ENCODE measurements around the gene ZSWIM7. TPM values are rescaled to one million over a fixed set of nuclear protein-coding genes. Genes with fewer than 3 reads are reported as not detected.

The ZSWIM7 gene
- polyA plus RNA-seq, 3 donors, result 43.1 to 70.1 (median 67.1) TPM

GRCh38 chr17:15931394-15931793 is 68.1 kb downstream of the ZSWIM7 start:
- Histone ChIP-seq H3K4me1 (ENCODE audit: control insufficient read depth in 1 of 2, insufficient read depth in 2 of 2, low read length in 2 of 2) (peaks cover 31 to 35% of the 10 kb centered on the region in 2 donors), H3K4me3 (replicated peaks in 1 of 3; ENCODE audit: low read depth in 2 of 3, low read length in 3 of 3) (no peak overlapping the region), H2AFZ (ENCODE audit: insufficient read depth, low read depth, low read length, poor library complexity, severe bottlenecking) (no peak overlapping the region), H4K20me1 (ENCODE audit: insufficient read depth, low read length) (no peaks in the 10 kb centered on the region), H3K27me3 (ENCODE audit: control insufficient read depth in 2 of 2, insufficient read depth in 2 of 2, low read length in 2 of 2) (no peaks in the 10 kb centered on the region), H3K79me2 (ENCODE audit: insufficient read depth, low read length) (no peaks in the 10 kb centered on the region), H3K9me3 (replicated peaks in 1 of 2; ENCODE audit: control insufficient read depth in 1 of 2, insufficient read depth in 1 of 2, low read length in 2 of 2) (no peaks in the 10 kb centered on the region), H3K9ac (ENCODE audit: insufficient read depth, low read length, poor library complexity, severe bottlenecking) (no peak overlapping the region), H3K4me2 (replicated peaks; ENCODE audit: extremely low read depth, low read length, poor library complexity, severe bottlenecking) (no peak overlapping the region), H3K36me3 (replicated peaks in 1 of 2; ENCODE audit: control insufficient read depth in 1 of 2, insufficient read depth in 2 of 2, low read length in 2 of 2) (no peaks in the 10 kb centered on the region), H3K27ac (ENCODE audit: low read depth in 1 of 2, low read length in 2 of 2) (no peak overlapping the region)
- Mint-ChIP-seq H3K4me1 (peaks cover 38% of the 10 kb centered on the region), H3K9me3 (peaks cover 0 to 10% (median 2%) of the 10 kb centered on the region in 7 donors), H3K27ac (no peak overlapping the region), H3K36me3 (peaks cover 2 to 4% of the 10 kb centered on the region in 2 donors), H3K27me3 (ENCODE audit: low read depth in 3 of 3) (peaks cover 0 to 18% (median 0%) of the 10 kb centered on the region in 3 donors), H3K4me3 (no peak overlapping the region)
- intact Hi-C loops (cut with micrococcal nuclease), result no loop called here
- no peak for DNase-seq
- TF ChIP-seq, protein P1, sequence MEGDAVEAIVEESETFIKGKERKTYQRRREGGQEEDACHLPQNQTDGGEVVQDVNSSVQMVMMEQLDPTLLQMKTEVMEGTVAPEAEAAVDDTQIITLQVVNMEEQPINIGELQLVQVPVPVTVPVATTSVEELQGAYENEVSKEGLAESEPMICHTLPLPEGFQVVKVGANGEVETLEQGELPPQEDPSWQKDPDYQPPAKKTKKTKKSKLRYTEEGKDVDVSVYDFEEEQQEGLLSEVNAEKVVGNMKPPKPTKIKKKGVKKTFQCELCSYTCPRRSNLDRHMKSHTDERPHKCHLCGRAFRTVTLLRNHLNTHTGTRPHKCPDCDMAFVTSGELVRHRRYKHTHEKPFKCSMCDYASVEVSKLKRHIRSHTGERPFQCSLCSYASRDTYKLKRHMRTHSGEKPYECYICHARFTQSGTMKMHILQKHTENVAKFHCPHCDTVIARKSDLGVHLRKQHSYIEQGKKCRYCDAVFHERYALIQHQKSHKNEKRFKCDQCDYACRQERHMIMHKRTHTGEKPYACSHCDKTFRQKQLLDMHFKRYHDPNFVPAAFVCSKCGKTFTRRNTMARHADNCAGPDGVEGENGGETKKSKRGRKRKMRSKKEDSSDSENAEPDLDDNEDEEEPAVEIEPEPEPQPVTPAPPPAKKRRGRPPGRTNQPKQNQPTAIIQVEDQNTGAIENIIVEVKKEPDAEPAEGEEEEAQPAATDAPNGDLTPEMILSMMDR (IDR thresholded peaks at IDR 0.05), result no peak

- peaks cover 31 to 35% of the 10 kb centered on the region in 2 donors for H3K4me1 ChIP-seq (ENCODE audit: control insufficient read depth in 1 of 2, insufficient read depth in 2 of 2, low read length in 2 of 2)
- no peak overlapping the region for H3K4me2 ChIP-seq (replicated peaks; ENCODE audit: extremely low read depth, low read length, poor library complexity, severe bottlenecking)
- no peak overlapping the region for H3K9ac ChIP-seq (ENCODE audit: insufficient read depth, low read length, poor library complexity, severe bottlenecking)
- H3K27ac ChIP-seq (ENCODE audit: low read depth in 1 of 2, low read length in 2 of 2), result no peak overlapping the region
- Mint-ChIP-seq H3K27me3 (ENCODE audit: low read depth in 3 of 3) (peaks cover 0 to 18% (median 0%) of the 10 kb centered on the region in 3 donors), H3K4me3 (no peak overlapping the region), H3K36me3 (peaks cover 2% of the 10 kb centered on the region in 2 donors), H3K4me1 (peaks cover 38% of the 10 kb centered on the region), H3K9me3 (peaks cover 0 to 7% (median 2%) of the 10 kb centered on the region in 7 donors), H3K27ac (peak overlapping the region in 1 of 7 donors; percentile 65)
- no peak overlapping the region for H3K4me3 ChIP-seq (replicated peaks in 1 of 3; ENCODE audit: low read depth in 2 of 3, low read length in 3 of 3)
- H2AFZ ChIP-seq (ENCODE audit: insufficient read depth, low read depth, low read length, poor library complexity, severe bottlenecking), result no peak overlapping the region
- TF ChIP-seq, protein P1 (IDR thresholded peaks at IDR 0.05), result no peak
- H3K79me2 ChIP-seq (ENCODE audit: insufficient read depth, low read length), result no peaks in the 10 kb centered on the region
- WGBS (ENCODE audit: insufficient coverage), result 73% methylated on average over 3 of the region's 6 CpGs
- intact Hi-C loops (cut with micrococcal nuclease), result no loop called here
- H4K20me1 ChIP-seq (ENCODE audit: insufficient read depth, low read length), result no peaks in the 10 kb centered on the region
- DNase-seq, result no peak
- H3K27me3 ChIP-seq (ENCODE audit: control insufficient read depth in 2 of 2, insufficient read depth in 2 of 2, low read length in 2 of 2), result no peaks in the 10 kb centered on the region
- no peaks in the 10 kb centered on the region for H3K36me3 ChIP-seq (replicated peaks in 1 of 2; ENCODE audit: control insufficient read depth in 1 of 2, insufficient read depth in 2 of 2, low read length in 2 of 2)
- H3K9me3 ChIP-seq (replicated peaks in 1 of 2; ENCODE audit: control insufficient read depth in 1 of 2, insufficient read depth in 1 of 2, low read length in 2 of 2), result no peaks in the 10 kb centered on the region
Measured at GRCh38 chr17:15930426-15930825, 69.1 kb downstream of the ZSWIM7 start.
